HepG2 (cell line): ENCODE data around the gene IQGAP2. TPM values are rescaled to one million over a fixed set of nuclear protein-coding genes. Genes with fewer than 3 reads are reported as not detected.

ENCODE experiments used
- ATAC-seq: fragments of 200-7000 bp; cut with Tn5 transposase; 3 replicates; pipeline ENCODE4 v1.9.1; 2020; ENCODE audit warnings: mild to moderate bottlenecking, moderate library complexity
- BruUV-seq: library from RNA; stranded (reverse); fragments of 400-500 nt; replicated peaks from 2 replicates; lab custom pipeline; 2021; lab: Mats Ljungman, UMichigan
- CTCF ChIA-PET: fragments of 300-600 bp; formaldehyde crosslinking; extraction: SDS; loops from one replicate; lab custom pipeline; 2021; ENCODE audit warnings: low total read pairs, inconsistent platforms, low intra/inter-chr PET ratio; lab: Yijun Ruan, JAX
- POLR2A ChIA-PET: fragments of 350-600 bp; sonication (Branson Sonifier 250); formaldehyde crosslinking; loops from one replicate; lab custom pipeline; 2020; ENCODE audit warnings: antibody characterized with exemption, inconsistent platforms; lab: Yijun Ruan, JAX
- DNase-seq: peaks from one replicate; pipeline ENCODE4 v3.0.0-alpha.2; 2015; ENCODE audit warnings: low spot score
- FAIRE-seq: peaks from 3 replicates; lab custom pipeline; 2011; peaks lifted over from hg19 to GRCh38; lab: Jason Lieb, UNC
- H2AFZ ChIP-seq: one replicate; pipeline ENCODE4 v1.6.1; 2011; ENCODE audit warnings: low read length, inconsistent platforms
- H3K27ac ChIP-seq: fragments of 300-600 bp; 3 replicates; pipeline ENCODE4 v1.8.0; 2011; ENCODE audit warnings: mixed run types, mild to moderate bottlenecking, mixed read lengths, low read length, inconsistent platforms; ENCODE audit not compliant: insufficient read depth; ENCODE audit errors: extremely low read length
- H3K27me3 ChIP-seq, 2 experiments: fragments of 200-600 bp in 1 of 2; 2 replicates in 1 of 2; 3 replicates in 1 of 2; pipeline versions ENCODE4 v1.6.0 to v1.8.0; 2011; ENCODE audit warnings: low read length in 2 of 2, mild to moderate bottlenecking in 2 of 2, moderate library complexity in 2 of 2, inconsistent platforms in 1 of 2; ENCODE audit not compliant: insufficient read depth in 2 of 2, control insufficient read depth in 1 of 2
- H3K36me3 ChIP-seq, 2 experiments: fragments of 200-600 bp in 1 of 2; replicated peaks in 1 of 2; 2 replicates in 1 of 2; 3 replicates in 1 of 2; pipeline versions ENCODE4 v1.5.1 to v1.8.0; 2011; ENCODE audit warnings: low read length in 2 of 2, inconsistent platforms in 1 of 2; ENCODE audit not compliant: insufficient read depth in 2 of 2, control insufficient read depth in 1 of 2
- H3K4me1 ChIP-seq: 2 replicates; pipeline ENCODE4 v1.5.1; 2012; ENCODE audit warnings: low read length, inconsistent platforms; ENCODE audit not compliant: insufficient read depth
- H3K4me2 ChIP-seq: 2 replicates; pipeline ENCODE4 v1.6.0; 2011; ENCODE audit warnings: low read depth, low read length, inconsistent platforms
- H3K4me3 ChIP-seq, 3 experiments: fragments of 200-600 bp in 1 of 3; sonication (generic), shearing (Covaris generic) in 1 of 3; replicated peaks in 1 of 3; 2 replicates each; pipeline ENCODE4 v1.5.1; 2011 to 2016; ENCODE audit warnings: low read length in 3 of 3, inconsistent platforms in 2 of 3, low read depth in 2 of 3, mild to moderate bottlenecking in 2 of 3, control low read depth in 1 of 3, mixed read lengths in 1 of 3; ENCODE audit not compliant: insufficient read depth in 1 of 3
- H3K79me2 ChIP-seq: one replicate; pipeline ENCODE4 v1.6.1; 2011; ENCODE audit warnings: low read length, inconsistent platforms; ENCODE audit not compliant: insufficient read depth
- H3K9ac ChIP-seq: 2 replicates; pipeline ENCODE4 v1.6.0; 2011; ENCODE audit warnings: mild to moderate bottlenecking, low read depth, low read length, inconsistent platforms; ENCODE audit not compliant: insufficient read depth
- H3K9me3 ChIP-seq: 2 replicates; pipeline ENCODE4 v1.5.1; 2012; ENCODE audit warnings: mild to moderate bottlenecking, low read length
- H4K20me1 ChIP-seq: 2 replicates; pipeline ENCODE4 v1.6.0; 2011; ENCODE audit warnings: inconsistent platforms, mild to moderate bottlenecking, low read length, moderate library complexity; ENCODE audit not compliant: insufficient read depth
- PPARG ChIP-seq: conservative IDR thresholded peaks from 2 replicates; pipeline ENCODE4 v1.6.1; 2016; ENCODE audit warnings: missing biosample characterization, missing genetic modification reagents
- U2AF2 ChIP-seq: fragments of 200-400 bp; formaldehyde crosslinking; IDR thresholded peaks from 2 replicates; pipeline ENCODE4 v1.6.1; 2017; ENCODE audit warnings: low read depth, mild to moderate bottlenecking, low read length
- ZNF350 ChIP-seq: sonication (generic); formaldehyde crosslinking; IDR thresholded peaks from 2 replicates; pipeline ENCODE4 v1.4.0; 2020; ENCODE audit warnings: mild to moderate bottlenecking, low read depth, missing genetic modification reagents, borderline replicate concordance
- ZNF512B ChIP-seq: sonication (generic); formaldehyde crosslinking; IDR thresholded peaks from 2 replicates; pipeline ENCODE4 v1.5.1; 2020; ENCODE audit warnings: missing genetic modification reagents, mild to moderate bottlenecking, borderline replicate concordance
- WGBS: methylation state at CpG from one replicate; pipeline ENCODE4 v1.1.6; 2017; ENCODE audit warnings: low lambda C conversion rate; 5-methylcytosine and 5-hydroxymethylcytosine counted together
- in situ Hi-C: cut with HindIII; loops from 2 replicates; pipeline ENCODE4 v1.10.0; 2017; ENCODE audit warnings: low pct_unique_long_range_greater_than_20kb; ENCODE audit not compliant: extremely low pct_ligation_motif_present
- intact Hi-C: fragments of 100-400 bp; cut with micrococcal nuclease; formaldehyde crosslinking; loops from one replicate; pipeline ENCODE4 v1.10.0; 2022; ENCODE audit not compliant: unreplicated experiment
- polyA plus RNA-seq, 8 experiments: library from polyadenylated mRNA; depleted of rRNA in 3 of 8; stranded (reverse) in 7 of 8; unstranded in 1 of 8; fragments of >200 nt; fragmentation: Illumina TruSeq in 4 of 8; extraction: Trizol in 4 of 8; gene quantifications; 2 replicates each; pipeline versions ENCODE4 v1.2.1 to v1.2.3, GENCODE V29; 2011 to 2016; ENCODE audit warnings: low read depth in 4 of 8, missing spikeins in 1 of 8, mixed read lengths in 1 of 8; ENCODE audit not compliant: insufficient read depth in 1 of 8
- total RNA-seq, 5 experiments: library from RNA; depleted of rRNA; stranded (reverse); fragments of >200 nt; fragmentation: Illumina TruSeq; extraction: Trizol; gene quantifications; 2 replicates each; pipeline ENCODE4 v1.2.3, GENCODE V29; 2016; ENCODE audit warnings: low read depth in 1 of 5
- TF ChIP-seq, protein P1 (sequence below): sonication (generic); formaldehyde crosslinking; IDR thresholded peaks from 2 replicates; pipeline ENCODE4 v1.4.0; 2020; ENCODE audit warnings: missing genetic modification reagents

IQGAP2 gene
- total and polyA plus RNA-seq, 2 of the 13 experiments (the other 11 are each of a cell fraction or from before 2014, with no cell fraction given): 35.2 to 83.3 TPM

- FAIRE-seq (no peak), ATAC-seq (no peak), DNase-seq (no peak)
- in situ Hi-C loops (no loop called here), intact Hi-C loops (no loop called here)
- TF ChIP-seq U2AF2: no peak
- no peak for TF ChIP-seq ZNF350 (CRISPR knock-in tag)
- no peak for TF ChIP-seq PPARG (CRISPR knock-in tag)
- no peak for TF ChIP-seq ZNF512B (CRISPR knock-in tag)
- TF ChIP-seq, protein P1, sequence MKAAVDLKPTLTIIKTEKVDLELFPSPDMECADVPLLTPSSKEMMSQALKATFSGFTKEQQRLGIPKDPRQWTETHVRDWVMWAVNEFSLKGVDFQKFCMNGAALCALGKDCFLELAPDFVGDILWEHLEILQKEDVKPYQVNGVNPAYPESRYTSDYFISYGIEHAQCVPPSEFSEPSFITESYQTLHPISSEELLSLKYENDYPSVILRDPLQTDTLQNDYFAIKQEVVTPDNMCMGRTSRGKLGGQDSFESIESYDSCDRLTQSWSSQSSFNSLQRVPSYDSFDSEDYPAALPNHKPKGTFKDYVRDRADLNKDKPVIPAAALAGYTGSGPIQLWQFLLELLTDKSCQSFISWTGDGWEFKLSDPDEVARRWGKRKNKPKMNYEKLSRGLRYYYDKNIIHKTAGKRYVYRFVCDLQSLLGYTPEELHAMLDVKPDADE (CRISPR knock-in tag): no peak
- no TSS peak for BruUV-seq
- H3K9ac ChIP-seq: no peak overlapping the region
- H3K27ac ChIP-seq: no peak overlapping the region
- no peaks in the 10 kb centered on the region for H4K20me1 ChIP-seq
- H3K79me2 ChIP-seq: peaks cover 13% of the 10 kb centered on the region
- H3K4me2 ChIP-seq: no peak overlapping the region
- H3K27me3 ChIP-seq: no peaks in the 10 kb centered on the region
- H3K36me3 ChIP-seq: no peaks in the 10 kb centered on the region; a peak in 3 of 5 replicates
- ChIA-PET POLR2A (no interaction called here), CTCF (no interaction called here)
- no peak overlapping the region for H3K4me3 ChIP-seq
- H2AFZ ChIP-seq: no peak overlapping the region
- 96% methylated on average over 4 of the region's 4 CpGs for WGBS
- peaks cover 70% of the 10 kb centered on the region for H3K4me1 ChIP-seq
- H3K9me3 ChIP-seq: no peaks in the 10 kb centered on the region
Observed at GRCh38 chr5:76532973-76533372, 129.9 kb downstream of the IQGAP2 start.
